ENCODE data around the gene RORB.

RORB gene

GRCh38 chr9:74719306-74719705 lies 222.2 kb downstream of the RORB start:
- no peak for DNase-seq (ENCODE audit: low read depth)

- DNase-seq (ENCODE audit: low read depth), result peak; percentile 95
Measured at GRCh38 chr9:74721696-74722660, 224.8 kb downstream of the RORB start.

- DNase-seq (ENCODE audit: low read depth), result no peak
Measured at GRCh38 chr9:74724317-74724716, 227.2 kb downstream of the RORB start.

GRCh38 chr9:74726581-74726980 lies 229.4 kb downstream of the RORB start:
- no peak for DNase-seq (ENCODE audit: low read depth)

- no peak for DNase-seq (ENCODE audit: low read depth)
Measured at GRCh38 chr9:74728176-74728575, 231.0 kb downstream of the RORB start.

GRCh38 chr9:74729136-74729695 lies 232.1 kb downstream of the RORB start:
- DNase-seq (ENCODE audit: low read depth), result peak; percentile 92

GRCh38 chr9:74735761-74736160 lies 238.6 kb downstream of the RORB start:
- no peak for DNase-seq (ENCODE audit: low read depth)

- peak; percentile 45 for DNase-seq (ENCODE audit: low read depth)
Measured at GRCh38 chr9:74736646-74737045, 239.5 kb downstream of the RORB start.

- DNase-seq (ENCODE audit: low read depth), result no peak
Measured at GRCh38 chr9:74742191-74742790, 245.2 kb downstream of the RORB start.

All from fibroblast of gingiva (primary cell).